RWPE1 (cell line): Measurements from ENCODE around the gene PHF14.

Experiments
- CTCF ChIA-PET: fragments of 350-600 bp; sonication (Branson Sonifier 250); formaldehyde crosslinking; extraction: SDS; loops from one replicate; lab custom pipeline; 2021; lab: Yijun Ruan, JAX
- POLR2A ChIA-PET: fragments of 400-600 bp; formaldehyde crosslinking; extraction: SDS; loops from one replicate; lab custom pipeline; 2020; ENCODE audit warnings: antibody characterized with exemption; ENCODE audit not compliant: low non-redundant PET; lab: Yijun Ruan, JAX
- DNase-seq: peaks from one replicate; pipeline ENCODE4 v3.0.0; 2012; ENCODE audit warnings: low spot score
- H3K27ac ChIP-seq: fragments of 450-650 bp; 2 replicates; pipeline ENCODE4 v1.5.1; 2017
- CTCF ChIP-seq: fragments of 450-650 bp; conservative IDR thresholded peaks from 2 replicates; pipeline ENCODE4 v1.5.1; 2017; ENCODE audit warnings: low read depth, mild to moderate bottlenecking

The PHF14 gene

DNA sequence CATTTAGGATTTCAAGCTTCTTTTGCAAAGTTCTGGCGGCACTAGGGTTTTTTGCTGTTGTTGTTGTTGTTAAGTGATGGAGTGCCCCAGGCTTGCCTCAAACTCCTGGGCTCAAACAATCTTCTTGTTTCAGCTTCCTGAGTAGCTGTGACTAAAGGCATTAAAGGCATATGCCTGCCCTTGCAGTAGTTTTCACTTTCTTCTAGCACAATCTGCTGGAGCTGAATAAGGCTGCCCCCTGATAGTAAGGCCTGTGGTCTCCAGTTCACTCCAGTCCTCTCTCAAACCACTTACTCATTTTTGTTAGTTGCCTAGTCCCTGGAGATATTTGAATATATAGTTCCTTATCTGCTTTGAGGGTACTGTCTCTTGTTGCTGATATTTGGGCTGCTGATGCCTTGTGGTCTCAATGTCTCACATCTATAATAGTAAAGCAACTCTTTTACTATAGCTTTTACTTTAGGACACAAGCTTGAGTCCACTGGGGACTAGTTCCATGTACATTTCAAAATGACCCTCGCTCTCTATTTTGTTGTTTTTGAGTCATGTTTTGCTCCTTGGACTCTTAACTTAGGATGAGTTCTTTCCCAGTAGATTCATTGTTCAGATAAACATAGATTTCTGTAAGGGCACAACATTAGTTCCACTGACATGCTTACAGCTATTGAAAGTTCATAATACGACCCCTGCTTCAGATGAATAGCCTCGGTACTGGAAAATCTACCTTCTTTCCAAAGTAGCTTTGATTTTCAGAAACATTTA lies 25.5 kb downstream of the PHF14 start:
- CTCF ChIA-PET: interaction anchor here (0.6 kb wide), 2 partner anchors 58 to 76 kb away, joined by 3 read pairs; no protein-coding TSS in a partner anchor
- POLR2A ChIA-PET: no interaction called here
- TF ChIP-seq CTCF: no peak
- H3K27ac ChIP-seq: no peak overlapping the region
- DNase-seq: no peak

- ChIA-PET CTCF (no interaction called here), POLR2A (no interaction called here)
- no peak for DNase-seq
- no peak overlapping the region for H3K27ac ChIP-seq
- no peak for TF ChIP-seq CTCF
These were observed 31.5 kb downstream of the PHF14 start for GRCh38 chr7:11005202-11005601.

- no peak for TF ChIP-seq CTCF
- no peak for DNase-seq
- POLR2A ChIA-PET: no interaction called here
- CTCF ChIA-PET: no interaction called here
- no peak overlapping the region for H3K27ac ChIP-seq
These were observed 32.6 kb downstream of the PHF14 start for GRCh38 chr7:11006291-11006690.

DNA sequence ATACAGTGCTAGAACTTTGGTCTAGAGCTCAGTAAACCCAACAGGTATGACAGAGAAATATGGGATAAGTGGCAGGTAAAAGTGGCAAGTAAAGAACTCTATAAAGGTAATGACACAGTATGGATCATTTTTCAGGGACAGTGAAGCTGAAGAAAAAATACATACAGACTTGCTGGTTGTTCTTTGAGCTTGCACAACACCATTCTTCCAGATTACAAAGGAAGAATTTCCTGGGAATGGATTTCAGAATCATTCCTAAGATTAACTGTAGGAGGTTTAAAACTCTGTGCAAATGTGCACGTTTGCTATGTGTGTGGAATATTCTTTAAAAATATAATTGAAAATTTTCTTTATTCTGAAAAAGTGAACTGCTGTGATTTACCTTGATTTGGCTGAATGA lies 36.0 kb downstream of the PHF14 start:
- no peak for TF ChIP-seq CTCF
- ChIA-PET POLR2A (no interaction called here), CTCF (no interaction called here)
- no peak for DNase-seq
- H3K27ac ChIP-seq: no peak overlapping the region

DNA sequence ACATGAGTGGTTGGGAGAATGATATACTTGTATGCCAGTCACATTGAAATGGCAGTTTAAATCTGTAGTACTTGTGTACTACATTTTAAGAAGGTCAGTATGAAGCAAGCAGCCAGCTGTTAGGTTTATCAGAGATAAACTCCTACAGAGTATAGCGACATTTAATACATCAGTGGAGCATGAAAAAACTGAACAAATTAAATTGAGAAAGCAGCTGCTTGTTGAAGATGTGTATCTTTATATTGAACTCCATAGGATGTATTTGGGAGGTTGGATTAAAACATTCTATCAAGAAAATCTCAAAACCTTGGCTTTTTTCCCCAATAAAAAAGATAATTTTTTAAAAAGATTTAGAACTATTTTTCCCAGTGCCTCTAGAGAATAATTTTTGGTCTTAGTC lies 47.8 kb downstream of the PHF14 start:
- no peak for TF ChIP-seq CTCF
- ChIA-PET POLR2A (no interaction called here), CTCF (no interaction called here)
- DNase-seq: no peak
- H3K27ac ChIP-seq: no peak overlapping the region

- CTCF ChIA-PET: no interaction called here
- H3K27ac ChIP-seq: no peak overlapping the region
- POLR2A ChIA-PET: no interaction called here
- TF ChIP-seq CTCF: no peak
- DNase-seq: no peak
These were observed 53.0 kb downstream of the PHF14 start for GRCh38 chr7:11026452-11027359.
